GM18909 (cell line): ENCODE measurements around the gene MARCHF5.
"Not testable (repeated sequence)": the region's sequence is repeated elsewhere in the genome, so short reads cannot be mapped to it uniquely, and the experiment has no call there.

ENCODE experiments used
- ATAC-seq: cut with Tn5 transposase; IDR thresholded peaks from one replicate; pipeline ENCODE4 v1.9.1; 2021; ENCODE audit warnings: mild to moderate bottlenecking; ENCODE audit not compliant: unreplicated experiment, poor library complexity

Gene MARCHF5

GRCh38 chr10:92304061-92304460, 13.1 kb downstream of the MARCHF5 start:
- no peak for ATAC-seq

DNA sequence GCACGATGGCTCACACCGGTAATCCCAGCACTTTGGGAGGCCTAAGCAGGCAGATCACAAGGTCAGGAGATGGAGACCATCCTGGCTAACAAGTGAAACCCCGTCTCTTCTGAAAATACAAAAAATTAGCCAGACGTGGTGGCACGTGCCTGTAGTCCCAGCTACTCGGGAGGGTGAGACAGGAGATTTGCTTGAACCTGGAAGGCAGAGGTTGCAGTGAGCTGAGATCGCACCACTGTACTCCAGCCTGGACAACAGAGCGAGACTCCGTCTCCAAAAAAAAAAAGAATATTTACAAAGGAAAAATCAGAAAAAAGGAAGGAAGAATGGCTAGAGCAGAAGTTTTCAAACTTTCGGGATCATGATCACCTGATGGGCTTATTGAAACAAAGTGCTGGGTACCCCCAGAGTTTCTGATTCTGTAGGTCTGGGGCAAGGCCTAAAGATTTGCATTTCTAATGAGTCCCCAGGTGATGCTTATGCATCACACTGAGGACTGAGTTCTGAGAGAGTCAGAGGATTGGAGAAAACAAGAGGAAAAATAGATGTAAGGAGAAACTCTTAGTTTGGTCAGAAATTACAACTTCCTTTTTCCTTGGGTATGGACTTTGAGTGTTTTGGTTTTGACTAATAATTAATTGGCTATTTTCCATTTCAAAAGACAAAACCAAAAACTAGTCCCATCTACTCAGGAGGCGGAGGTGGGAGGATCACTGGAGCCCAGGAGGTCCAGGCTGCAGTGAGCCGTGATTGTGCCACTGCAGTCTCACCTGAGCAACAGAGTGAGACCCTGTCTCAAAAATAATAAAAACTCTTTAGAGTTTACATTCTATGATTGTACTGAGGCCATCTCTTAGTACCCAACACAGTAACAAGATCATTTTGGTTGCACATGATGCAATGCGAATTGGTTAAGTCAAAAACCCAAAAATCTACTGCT, 14.4 kb downstream of the MARCHF5 start:
- no peak for ATAC-seq

DNA sequence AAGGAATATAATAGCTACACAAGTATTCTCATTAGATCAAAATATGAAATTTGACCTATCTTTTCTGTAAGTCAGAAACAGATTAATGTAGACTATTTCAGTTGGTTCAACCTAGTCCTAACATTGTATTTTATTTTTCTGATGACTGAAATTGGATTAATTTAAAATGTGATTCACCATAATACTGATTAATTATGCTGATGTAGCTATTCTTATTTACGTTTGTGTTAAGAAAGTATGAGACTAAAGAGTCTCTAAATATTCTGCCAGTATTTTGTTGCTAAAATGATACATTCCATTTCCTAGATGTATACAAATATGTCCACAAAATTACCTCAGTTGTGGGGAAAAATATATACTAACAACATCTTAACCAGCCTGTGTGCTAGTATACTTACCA, 18.3 kb downstream of the MARCHF5 start:
- ATAC-seq: no peak

DNA sequence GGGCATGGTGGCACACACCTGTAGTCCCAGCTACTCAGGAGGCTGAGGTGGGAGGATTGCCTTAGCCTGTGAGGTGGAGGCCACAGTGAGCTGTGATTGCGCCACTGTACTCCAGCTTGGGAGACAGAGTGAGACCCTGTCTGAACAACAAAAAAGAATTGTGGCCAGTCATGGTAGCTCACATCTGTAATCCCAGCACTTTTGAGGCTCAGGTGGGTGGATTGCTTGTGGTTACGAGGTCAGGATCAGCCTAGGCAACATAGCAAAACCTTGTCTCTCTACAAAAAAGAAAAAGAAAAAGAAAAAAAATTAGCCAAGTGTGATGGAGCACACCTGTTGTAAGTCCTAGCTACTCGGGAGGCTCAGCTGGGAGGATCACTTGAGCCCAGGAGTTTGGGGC, 22.8 kb downstream of the MARCHF5 start:
- no peak for ATAC-seq

DNA sequence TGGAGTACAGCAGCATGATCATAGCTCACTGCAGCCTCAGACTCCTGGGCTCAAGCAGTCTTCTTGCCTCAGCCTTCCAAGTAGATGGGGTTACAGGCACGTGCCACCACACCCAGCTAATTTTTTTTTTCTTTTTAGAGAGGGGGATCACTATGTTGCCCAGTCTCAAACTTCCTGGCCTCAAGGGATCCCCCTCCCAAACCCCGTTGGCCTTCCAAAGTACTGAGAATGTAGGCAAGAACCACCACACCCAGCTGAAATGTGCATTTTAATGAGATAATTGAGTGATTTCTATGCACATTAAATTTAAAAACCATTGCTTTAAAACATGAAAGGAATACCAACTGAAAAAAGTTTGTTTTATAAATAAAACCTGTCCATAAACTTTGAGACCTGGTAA, 25.6 kb downstream of the MARCHF5 start:
- ATAC-seq: no peak

- no peak for ATAC-seq
These were observed 32.1 kb downstream of the MARCHF5 start for GRCh38 chr10:92323079-92323478.

- ATAC-seq: no peak
These were observed 36.8 kb downstream of the MARCHF5 start for GRCh38 chr10:92327445-92328433.

- no peak for ATAC-seq
These were observed 38.0 kb downstream of the MARCHF5 start for GRCh38 chr10:92328993-92329392.

DNA sequence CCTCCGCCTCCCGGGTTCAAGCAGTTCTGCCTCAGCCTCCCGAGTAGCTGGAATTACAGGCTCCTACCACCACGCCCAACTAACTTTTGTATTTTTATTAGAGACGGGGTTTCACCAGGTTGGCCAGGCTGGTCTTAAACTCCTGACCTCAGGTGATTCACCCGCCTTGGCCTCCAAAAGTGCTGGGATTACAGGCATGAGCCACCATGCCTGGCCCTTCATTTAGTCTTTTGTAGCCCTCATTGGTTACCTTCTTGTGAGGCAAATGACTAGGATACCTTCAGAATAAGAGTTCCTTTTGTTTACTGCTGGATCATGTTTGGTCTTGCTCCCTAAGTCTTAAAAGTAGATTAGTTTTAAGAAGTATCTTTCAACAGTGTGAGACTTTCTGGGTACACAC, 39.0 kb downstream of the MARCHF5 start:
- ATAC-seq: not testable (repeated sequence)

GRCh38 chr10:92342796-92343195, 51.8 kb downstream of the MARCHF5 start:
- no peak for ATAC-seq

DNA sequence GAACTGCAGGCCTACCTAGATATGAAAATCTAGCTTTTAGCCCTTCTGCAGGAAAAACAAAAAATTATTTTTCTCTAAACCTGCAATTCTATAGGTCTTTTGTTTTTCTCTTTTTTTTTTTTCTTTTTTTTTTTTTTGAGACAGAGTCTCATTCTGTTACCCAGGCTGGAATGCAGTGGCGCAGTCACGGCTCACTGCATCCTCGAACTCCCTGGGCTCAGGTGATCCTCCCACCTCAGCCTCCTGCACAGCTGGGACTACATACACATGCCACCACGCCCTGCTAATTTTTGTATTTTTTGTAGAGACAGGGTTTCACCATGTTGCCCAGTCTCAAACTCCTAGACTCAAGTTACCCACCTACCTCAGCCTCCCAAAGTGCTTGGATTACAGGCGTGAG, 54.6 kb downstream of the MARCHF5 start:
- ATAC-seq: not testable (repeated sequence)

- ATAC-seq: not testable (repeated sequence)
These were observed 56.2 kb downstream of the MARCHF5 start for GRCh38 chr10:92347035-92347676.

GRCh38 chr10:92350411-92350810, 59.4 kb downstream of the MARCHF5 start:
- ATAC-seq: no peak

DNA sequence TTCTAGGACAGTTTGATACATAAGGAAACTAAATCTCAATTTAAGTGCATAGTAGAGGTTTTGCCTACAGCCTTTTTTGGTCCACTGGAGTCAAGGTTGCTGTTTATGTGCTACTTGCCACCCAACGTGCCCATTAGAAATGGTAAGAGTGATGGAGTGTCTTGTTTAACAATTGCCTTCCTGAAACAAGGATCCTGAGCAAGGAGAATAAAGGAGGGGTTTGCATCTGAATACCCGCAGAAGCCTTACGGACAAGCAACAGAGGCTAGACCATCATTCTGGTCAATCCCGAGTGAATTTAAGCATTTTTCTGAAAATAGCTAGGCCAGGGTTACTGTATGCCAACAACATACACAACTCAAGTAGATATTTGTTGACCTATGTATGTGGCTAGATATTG, 63.6 kb downstream of the MARCHF5 start:
- no peak for ATAC-seq

DNA sequence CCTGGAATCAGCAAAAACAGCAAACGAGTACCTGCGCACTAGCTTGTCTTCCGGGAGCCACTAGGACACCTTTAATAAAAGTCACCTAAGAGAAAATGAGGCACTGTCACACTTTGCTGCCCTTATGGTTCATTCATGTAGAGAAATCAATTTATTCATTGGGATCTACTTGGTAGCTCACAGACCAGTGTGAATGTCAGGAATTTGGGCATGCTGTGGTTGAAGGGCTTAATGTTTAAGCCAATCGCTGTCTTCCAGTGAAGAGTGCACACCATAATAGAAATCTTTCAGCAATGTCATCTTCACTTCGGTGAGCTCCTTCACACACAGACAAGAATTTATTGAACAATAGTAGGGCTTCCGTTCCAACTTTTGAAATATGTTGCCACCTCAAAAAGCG, 65.1 kb downstream of the MARCHF5 start:
- no peak for ATAC-seq

DNA sequence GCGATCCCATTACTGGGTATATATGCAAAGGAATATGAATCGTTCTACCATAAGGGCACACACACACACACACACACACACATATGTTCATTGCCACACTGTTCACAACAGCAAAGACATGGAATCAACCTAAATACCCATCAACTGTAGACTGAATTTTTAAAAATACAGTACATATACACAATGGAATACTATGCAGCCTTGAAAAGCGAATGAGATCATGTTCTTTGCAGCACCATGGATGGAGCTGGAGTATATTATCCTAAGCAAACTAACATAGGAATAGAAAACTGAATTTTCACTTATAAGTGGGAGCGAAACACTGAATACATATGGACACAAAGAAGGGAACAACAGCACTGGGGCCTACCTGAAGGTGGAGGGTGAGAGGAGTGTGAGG, 72.5 kb downstream of the MARCHF5 start:
- ATAC-seq: no peak

DNA sequence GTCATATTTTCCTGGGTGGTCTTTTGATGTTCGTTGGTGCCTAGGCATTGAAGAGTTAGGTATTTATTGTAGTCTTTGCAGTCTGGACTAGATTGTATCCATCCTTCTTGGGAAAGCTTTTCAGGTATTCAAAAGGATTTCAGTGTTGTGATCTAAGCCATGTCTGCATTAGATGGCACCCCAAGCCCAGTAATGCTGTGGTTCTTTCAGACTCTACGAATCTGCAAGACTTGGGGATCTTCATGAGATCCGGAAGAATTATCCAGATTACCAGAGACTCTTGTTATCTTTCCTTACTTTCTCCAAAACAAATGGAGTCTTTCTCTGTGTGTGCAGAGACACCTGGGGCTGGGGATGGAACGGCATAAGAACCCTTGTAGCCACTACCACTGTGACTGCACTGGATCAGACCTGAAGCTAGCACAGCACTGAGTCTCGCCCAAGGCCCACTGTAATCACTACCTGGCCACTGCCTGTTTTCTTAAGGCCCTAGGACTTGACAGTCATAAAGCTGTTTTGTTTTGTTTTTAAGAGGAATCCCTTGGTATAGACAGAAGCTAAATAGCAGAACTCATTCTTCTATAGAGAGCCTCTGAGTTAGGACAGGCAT, 75.5 kb downstream of the MARCHF5 start:
- ATAC-seq: no peak

DNA sequence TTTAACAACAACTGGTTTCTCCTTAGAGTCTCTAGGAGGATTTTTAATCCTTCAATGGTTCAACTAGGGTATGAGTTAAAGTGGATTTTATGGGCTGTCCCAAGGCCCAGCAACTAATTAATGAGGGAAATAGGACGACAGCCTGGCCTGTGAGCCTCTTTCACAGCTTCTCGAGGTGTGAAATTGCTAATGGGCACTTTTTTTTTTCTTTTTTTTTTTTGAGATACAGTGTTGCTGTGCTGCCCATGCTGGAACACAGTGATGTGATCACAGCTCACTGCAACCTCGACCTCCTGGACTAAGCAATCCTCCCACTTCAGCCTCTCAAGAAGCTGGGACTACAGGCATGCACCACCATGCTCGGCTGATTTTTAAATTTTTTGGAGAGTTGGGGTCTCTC, 87.0 kb downstream of the MARCHF5 start:
- ATAC-seq: no peak

DNA sequence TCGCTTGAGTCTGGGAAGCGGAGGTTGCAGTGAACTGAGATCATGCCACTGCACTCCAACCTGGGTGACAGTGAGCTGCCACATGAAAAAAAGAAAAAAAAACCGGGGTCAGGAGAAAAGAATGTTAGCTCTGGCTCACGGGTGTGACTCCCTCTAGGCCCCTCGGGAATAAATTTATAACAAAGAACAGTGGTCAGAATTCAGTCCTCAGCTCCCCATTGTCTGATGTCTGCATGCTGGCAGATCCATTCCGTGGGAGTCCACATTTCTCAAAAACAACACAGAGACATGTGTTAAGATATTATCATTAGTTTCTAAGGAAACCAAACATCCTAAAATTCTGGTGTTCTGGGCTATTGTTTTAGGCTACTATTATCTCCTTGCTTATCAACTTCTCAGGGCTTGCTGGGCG, 90.6 kb downstream of the MARCHF5 start:
- no peak for ATAC-seq

GRCh38 chr10:92382631-92383030, 91.7 kb downstream of the MARCHF5 start:
- no peak for ATAC-seq
